Measurements from ENCODE around the gene CACNA1C.

- no peak for TF ChIP-seq CTCF (IDR thresholded peaks at IDR 0.05; ENCODE audit: low read depth, low read length, poor library complexity, severe bottlenecking)
- TF ChIP-seq EZH2phosphoT487 (IDR thresholded peaks at IDR 0.05; ENCODE audit: borderline replicate concordance, low read length): no peak
Measured at GRCh38 chr12:2242216-2242615, 189.4 kb downstream of the CACNA1C start.

All from DOHH2 (cell line).